Measurements from ENCODE around the gene ODF4.

DNA sequence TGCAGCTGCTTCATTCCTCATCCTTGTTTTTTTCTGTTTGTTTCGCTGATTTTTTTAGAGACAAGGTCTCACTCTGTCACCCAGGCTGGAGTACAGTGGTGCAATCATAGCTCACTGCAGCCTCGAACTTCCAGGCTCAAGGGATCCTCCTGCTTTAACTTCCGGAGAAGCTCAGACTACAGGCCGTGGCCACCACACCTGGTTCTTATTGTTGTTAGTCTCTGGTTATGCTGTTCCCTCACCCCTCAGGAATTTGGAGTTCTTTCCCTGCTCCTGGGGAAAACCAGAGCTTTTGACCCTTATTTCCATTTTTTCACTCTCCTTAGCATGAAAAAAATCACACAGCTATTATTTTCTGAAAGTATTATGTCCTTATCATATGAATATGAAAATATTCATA, 1.8 kb downstream of the ODF4 start:
- no peak for TF ChIP-seq POLR2AphosphoS5 (IDR thresholded peaks at IDR 0.05; ENCODE audit: low read depth, low read length)
- TF ChIP-seq POLR2A (IDR thresholded peaks at IDR 0.05; ENCODE audit: low read depth, low read length), result no peak
- no peak for TF ChIP-seq TAF1 (IDR thresholded peaks at IDR 0.05; ENCODE audit: low read depth, low read length)
- TF ChIP-seq SPI1 (IDR thresholded peaks at IDR 0.05; ENCODE audit: low read depth, low read length), result no peak
- no peak for TF ChIP-seq PAX5 (IDR thresholded peaks at IDR 0.05; ENCODE audit: insufficient read depth, low read length, severe bottlenecking)
- no peak for TF ChIP-seq POU2F2 (IDR thresholded peaks at IDR 0.05; ENCODE audit: low read depth, low read length)
